OCI-LY7 (cell line): ENCODE measurements around the gene SAMMSON.

Source experiments
- EZH2phosphoT487 ChIP-seq: fragments of 200-600 bp; sonication (generic); IDR thresholded peaks from 2 replicates; pipeline ENCODE4 v1.6.1; 2018; ENCODE audit warnings: low read depth, borderline replicate concordance, mild to moderate bottlenecking, mixed run types, antibody characterized with exemption, low read length, moderate library complexity, mixed read lengths
- TF ChIP-seq, protein P1 (sequence below): fragments of 200-600 bp; sonication (generic); conservative IDR thresholded peaks from 2 replicates; pipeline ENCODE4 v1.5.1; 2014; ENCODE audit warnings: mild to moderate bottlenecking, antibody characterized with exemption, low read length, moderate library complexity, mixed read lengths

- TF ChIP-seq, protein P1, sequence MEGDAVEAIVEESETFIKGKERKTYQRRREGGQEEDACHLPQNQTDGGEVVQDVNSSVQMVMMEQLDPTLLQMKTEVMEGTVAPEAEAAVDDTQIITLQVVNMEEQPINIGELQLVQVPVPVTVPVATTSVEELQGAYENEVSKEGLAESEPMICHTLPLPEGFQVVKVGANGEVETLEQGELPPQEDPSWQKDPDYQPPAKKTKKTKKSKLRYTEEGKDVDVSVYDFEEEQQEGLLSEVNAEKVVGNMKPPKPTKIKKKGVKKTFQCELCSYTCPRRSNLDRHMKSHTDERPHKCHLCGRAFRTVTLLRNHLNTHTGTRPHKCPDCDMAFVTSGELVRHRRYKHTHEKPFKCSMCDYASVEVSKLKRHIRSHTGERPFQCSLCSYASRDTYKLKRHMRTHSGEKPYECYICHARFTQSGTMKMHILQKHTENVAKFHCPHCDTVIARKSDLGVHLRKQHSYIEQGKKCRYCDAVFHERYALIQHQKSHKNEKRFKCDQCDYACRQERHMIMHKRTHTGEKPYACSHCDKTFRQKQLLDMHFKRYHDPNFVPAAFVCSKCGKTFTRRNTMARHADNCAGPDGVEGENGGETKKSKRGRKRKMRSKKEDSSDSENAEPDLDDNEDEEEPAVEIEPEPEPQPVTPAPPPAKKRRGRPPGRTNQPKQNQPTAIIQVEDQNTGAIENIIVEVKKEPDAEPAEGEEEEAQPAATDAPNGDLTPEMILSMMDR, result no peak
- no peak for TF ChIP-seq EZH2phosphoT487
Measured at GRCh38 chr3:69959581-69959980, 40.0 kb upstream of the SAMMSON start.
